22Rv1 (cell line): Measurements from ENCODE around the gene YIF1B.

ENCODE experiments used
- ZFX ChIP-seq: fragments of 450-650 bp; IDR thresholded peaks from 2 replicates; pipeline ENCODE4 v1.6.1; 2017; ENCODE audit warnings: antibody characterized with exemption, borderline replicate concordance
- TF ChIP-seq, protein P1 (sequence below): fragments of 450-650 bp; IDR thresholded peaks from 2 replicates; pipeline ENCODE4 v1.5.1; 2017; ENCODE audit warnings: mild to moderate bottlenecking

DNA sequence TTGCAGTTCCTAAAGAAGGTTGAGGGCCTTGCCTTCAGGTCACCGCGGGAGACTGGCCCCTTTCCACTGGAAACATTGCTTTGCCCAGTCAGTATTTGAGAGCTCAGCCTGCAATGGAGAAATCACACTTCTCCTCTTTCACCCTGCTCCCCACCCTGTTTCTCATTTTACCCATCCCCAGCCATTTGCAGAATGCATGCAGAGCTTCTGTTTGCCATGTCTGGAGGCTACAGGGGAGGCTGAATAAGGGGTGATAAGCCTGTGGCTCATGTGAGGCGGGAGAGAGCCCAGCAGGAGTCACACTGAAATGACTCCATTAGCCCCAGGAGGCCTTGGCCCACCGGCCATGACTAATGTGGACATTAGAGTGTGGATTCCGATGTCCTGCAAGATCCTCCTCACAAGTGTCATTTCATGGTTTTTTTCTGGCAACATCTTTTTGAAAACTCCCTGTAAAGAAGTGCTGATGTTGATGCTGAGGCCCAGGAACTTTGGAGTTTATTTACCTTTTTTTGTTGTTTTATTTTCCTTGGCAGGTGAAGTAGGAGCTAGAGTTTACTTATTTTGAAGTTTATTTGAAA, 45.1 kb downstream of the YIF1B start:
- TF ChIP-seq, protein P1, sequence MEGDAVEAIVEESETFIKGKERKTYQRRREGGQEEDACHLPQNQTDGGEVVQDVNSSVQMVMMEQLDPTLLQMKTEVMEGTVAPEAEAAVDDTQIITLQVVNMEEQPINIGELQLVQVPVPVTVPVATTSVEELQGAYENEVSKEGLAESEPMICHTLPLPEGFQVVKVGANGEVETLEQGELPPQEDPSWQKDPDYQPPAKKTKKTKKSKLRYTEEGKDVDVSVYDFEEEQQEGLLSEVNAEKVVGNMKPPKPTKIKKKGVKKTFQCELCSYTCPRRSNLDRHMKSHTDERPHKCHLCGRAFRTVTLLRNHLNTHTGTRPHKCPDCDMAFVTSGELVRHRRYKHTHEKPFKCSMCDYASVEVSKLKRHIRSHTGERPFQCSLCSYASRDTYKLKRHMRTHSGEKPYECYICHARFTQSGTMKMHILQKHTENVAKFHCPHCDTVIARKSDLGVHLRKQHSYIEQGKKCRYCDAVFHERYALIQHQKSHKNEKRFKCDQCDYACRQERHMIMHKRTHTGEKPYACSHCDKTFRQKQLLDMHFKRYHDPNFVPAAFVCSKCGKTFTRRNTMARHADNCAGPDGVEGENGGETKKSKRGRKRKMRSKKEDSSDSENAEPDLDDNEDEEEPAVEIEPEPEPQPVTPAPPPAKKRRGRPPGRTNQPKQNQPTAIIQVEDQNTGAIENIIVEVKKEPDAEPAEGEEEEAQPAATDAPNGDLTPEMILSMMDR, result no peak
- no peak for TF ChIP-seq ZFX
